SK-N-MC (cell line): Measurements from ENCODE around the gene ZMYND19.
"Not testable (repeated sequence)": the region's sequence is repeated elsewhere in the genome, so short reads cannot be mapped to it uniquely, and the experiment has no call there.

Source experiments
- DNase-seq: peaks from one replicate; pipeline ENCODE4 v3.0.0-alpha.2; 2011; ENCODE audit warnings: low read depth, low spot score
- H3K27ac ChIP-seq: fragments of 200-600 bp; sonication (generic); 2 replicates; pipeline ENCODE4 v1.5.1; 2016; ENCODE audit warnings: mixed run types
- H3K36me3 ChIP-seq: fragments of 200-600 bp; sonication (generic); 2 replicates; pipeline ENCODE4 v1.6.1; 2017; ENCODE audit warnings: antibody characterized with exemption, low read length, mixed read lengths; ENCODE audit not compliant: insufficient read depth
- H3K4me3 ChIP-seq: fragments of 200-600 bp; sonication (generic); 2 replicates; pipeline ENCODE4 v1.5.1; 2016
- H3K9ac ChIP-seq: fragments of 200-600 bp; sonication (generic); 2 replicates; pipeline ENCODE4 v1.8.0; 2017; ENCODE audit warnings: mixed run types, mixed read lengths; ENCODE audit not compliant: insufficient read length
- H3K9me3 ChIP-seq: fragments of 200-600 bp; sonication (generic); 2 replicates; pipeline ENCODE4 v1.6.1; 2017; ENCODE audit warnings: low read depth, mild to moderate bottlenecking, antibody characterized with exemption, low read length, moderate library complexity, mixed read lengths
- EZH2 ChIP-seq: fragments of 200-600 bp; sonication (generic); IDR thresholded peaks from one replicate; pipeline ENCODE4 v1.6.1; 2017; ENCODE audit warnings: antibody characterized with exemption
- FOXP2 ChIP-seq: optimal IDR thresholded peaks from 2 replicates; pipeline ENCODE3; 2011; ENCODE audit warnings: mild to moderate bottlenecking, moderate library complexity; ENCODE audit not compliant: insufficient read depth; ENCODE audit errors: extremely low read length, control extremely low read depth
- POLR2AphosphoS5 ChIP-seq: IDR thresholded peaks from 2 replicates; pipeline ENCODE4 v1.6.1; 2012; ENCODE audit warnings: mild to moderate bottlenecking, low read depth, low read length, borderline replicate concordance

Gene ZMYND19

DNA sequence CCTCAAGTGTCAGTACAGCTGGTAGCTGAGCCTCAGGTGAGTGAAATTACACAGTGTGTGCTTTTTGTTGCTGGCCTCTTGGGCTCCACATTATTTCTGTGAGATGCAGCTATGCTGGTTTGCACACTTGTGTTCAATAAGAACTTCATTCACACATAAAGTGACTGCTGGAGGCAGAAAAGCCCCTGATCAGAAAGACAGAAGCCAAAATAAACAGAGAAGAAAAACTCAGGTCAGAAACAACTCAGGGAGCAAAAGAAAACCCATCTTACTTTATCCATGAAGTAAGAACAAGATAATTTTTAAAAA, 55.2 kb downstream of the ZMYND19 start:
- Histone ChIP-seq H3K9ac (peak overlapping the region; percentile 63), H3K27ac (no peak overlapping the region), H3K4me3 (no peak overlapping the region), H3K36me3 (no peaks in the 10 kb centered on the region), H3K9me3 (no peaks in the 10 kb centered on the region)
- no peak for TF ChIP-seq POLR2AphosphoS5
- no peak for TF ChIP-seq EZH2
- no peak for TF ChIP-seq FOXP2
- no peak for DNase-seq

DNA sequence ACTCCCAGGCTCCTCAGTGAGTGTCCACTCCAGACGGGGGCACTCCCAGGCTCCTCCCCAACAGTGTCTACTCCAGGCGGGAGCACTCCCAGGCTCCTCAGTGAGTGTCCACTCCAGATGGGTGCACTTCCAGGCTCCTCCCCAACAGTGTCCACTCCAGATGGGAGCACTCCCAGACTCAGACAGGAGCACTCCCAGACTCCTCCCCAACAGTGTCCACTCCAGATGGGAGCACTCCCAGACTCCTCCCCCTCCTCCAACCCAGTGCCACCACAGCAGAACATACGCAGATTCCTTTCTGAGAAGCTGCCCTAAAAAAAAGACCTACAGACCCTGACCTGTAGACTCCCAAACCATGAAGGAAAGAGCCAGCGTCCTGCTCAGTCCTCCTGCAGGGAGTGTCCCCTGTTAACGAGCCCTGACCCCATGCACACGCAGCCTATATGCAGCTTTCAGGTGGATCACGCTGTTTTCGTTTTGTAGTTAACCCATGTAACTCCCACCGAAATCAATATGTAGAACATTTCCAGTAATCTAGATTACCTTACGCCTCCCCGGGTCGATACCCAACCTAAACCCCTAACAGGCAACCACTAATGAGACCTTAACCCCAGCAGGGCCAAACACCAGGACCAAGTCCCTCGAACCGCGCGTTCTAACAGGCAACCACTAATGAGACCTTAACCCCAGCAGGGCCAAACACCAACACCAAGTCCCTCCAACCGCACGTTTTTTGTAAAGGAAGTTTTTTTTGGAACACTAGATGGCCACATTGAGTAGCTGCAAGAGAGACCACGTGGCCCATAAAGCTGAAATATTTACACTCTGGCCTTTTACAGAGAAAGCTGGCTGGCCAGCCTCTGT, 55.8 kb downstream of the ZMYND19 start:
- H3K9ac ChIP-seq: peak overlapping the region; percentile 63
- no peaks in the 10 kb centered on the region for H3K36me3 ChIP-seq
- H3K4me3 ChIP-seq: no peak overlapping the region
- H3K9me3 ChIP-seq: no peaks in the 10 kb centered on the region
- no peak overlapping the region for H3K27ac ChIP-seq
- TF ChIP-seq EZH2 (no peak), FOXP2 (no peak), POLR2AphosphoS5 (no peak)
- peak; percentile 18 for DNase-seq

DNA sequence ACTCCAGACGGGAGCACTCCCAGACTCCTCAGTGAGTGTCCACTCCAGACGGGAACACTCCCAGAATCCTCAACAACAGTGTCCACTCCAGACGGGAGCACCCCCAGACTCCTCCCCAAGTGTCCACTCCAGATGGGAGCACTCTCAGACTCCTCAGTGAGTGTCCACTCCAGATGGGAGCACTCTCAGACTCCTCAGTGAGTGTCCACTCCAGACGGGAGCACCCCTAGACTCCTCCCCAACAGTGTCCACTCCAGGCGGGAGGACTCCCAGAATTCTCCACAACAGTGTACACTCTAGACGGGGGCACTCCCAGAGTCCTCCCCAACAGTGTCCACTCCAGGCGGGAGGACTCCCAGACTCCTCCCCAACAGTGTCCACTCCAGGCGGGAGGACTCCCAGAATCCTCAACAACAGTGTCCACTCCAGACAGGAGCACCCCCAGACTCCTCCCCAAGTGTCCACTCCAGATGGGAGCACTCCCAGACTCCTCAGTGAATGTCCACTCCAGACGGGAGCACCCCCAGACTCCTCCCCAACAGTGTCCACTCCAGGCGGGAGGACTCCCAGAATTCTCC, 57.3 kb downstream of the ZMYND19 start:
- not testable (repeated sequence) for H3K9ac ChIP-seq

More for the DNA sequence above, 57.3 kb downstream of the ZMYND19 start:
- not testable (repeated sequence) for DNase-seq, H3K27ac ChIP-seq, H3K36me3 ChIP-seq, H3K4me3 ChIP-seq, H3K9me3 ChIP-seq
